ENCODE measurements around the gene HOXA11.

The HOXA11 gene

DNA sequence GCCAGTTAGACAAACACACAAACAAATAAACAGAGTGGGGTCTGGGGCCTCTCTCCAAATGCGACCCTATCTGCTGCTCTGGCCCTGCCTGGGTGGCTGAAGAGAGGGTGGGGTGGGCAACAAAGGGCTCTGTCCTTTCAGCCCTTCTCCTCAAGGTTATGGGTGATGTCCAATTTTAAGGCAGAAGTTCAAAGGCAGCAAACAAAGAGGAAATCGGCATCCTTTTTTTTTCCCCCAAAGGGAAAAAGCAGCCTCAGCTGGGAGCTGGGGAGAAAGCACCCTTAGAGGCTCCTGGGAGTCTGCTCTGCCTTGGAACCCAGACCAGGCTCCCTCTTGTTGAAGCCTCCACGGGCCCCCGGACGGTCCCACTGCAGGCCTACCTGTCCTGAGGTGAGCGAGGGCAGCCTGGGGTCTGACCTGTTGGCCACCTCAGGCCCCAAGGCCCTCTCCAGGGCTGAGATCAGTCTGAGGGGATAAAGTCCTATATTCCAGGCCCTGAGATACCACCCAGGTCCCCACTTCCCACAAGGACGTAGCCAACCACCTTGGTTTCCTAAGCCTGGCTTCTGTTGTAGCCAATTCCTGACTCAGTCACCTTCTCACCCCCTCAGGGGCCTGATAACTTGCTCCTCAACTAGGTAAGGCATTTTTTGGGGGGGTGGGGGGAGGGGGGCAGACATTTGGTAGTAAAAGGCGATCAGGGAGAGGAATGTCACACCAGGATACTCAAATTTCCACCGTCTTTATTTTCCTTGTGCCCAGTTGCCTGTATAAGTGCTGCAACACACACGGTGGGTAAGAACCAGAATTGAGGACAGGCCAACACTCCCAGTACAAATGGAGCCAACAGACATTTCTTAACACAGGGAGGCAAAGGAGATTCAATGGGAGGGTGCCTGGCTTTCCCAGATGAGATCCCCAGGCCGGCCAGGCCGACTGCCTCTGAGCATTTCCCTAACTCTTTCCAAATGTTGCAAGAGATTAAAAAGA, 4.3 kb downstream of the HOXA11 start:
- DNase-seq (ENCODE audit: low read depth in 2 of 2), result no peak

DNA sequence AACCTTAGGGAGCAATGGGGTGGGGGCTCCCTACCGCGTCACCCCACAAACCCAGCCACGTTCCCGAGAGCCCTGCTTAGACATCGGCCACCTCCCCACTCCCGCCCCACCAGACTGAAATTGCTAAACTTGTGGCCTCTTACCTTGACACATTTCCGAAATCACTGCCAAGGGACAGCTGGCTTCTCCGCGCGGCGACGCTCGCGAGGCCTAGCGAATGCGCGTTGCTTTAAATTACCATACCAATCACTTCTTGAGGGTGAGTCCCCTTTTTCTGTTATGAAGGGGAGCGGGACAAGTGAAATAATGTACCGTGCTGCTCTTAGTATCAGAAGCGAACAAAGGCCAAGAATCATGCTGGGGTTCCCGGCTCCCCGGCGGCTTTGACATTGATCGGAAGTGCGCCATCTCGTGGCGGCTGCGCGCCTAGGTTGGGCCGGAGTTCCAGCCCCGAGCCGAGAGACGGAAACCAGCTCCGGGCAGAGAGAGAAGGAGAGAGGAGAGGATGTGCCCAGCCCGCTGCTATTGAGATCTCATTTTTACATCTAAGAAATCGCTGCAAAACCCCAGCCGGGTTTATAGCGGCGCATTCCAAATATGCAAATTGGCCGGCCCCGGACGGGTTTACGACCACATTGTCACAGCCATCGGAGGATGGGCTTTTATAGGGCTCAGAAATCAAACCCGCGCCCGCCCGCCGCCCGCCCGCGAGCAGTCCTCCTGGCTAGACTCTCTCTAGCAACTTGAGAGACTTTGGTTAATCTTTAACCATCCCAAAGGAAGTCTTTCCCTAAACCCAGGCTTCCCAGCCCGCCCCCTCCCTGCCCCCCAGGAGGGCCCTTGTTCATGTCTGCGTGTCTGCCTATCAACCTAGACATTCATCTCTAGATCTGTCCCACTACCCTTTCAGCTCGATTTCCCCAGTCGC, 5.3 kb downstream of the HOXA11 start:
- DNase-seq (ENCODE audit: low read depth in 2 of 2), result peak in 1 of 2 donors; percentile 58

DNA sequence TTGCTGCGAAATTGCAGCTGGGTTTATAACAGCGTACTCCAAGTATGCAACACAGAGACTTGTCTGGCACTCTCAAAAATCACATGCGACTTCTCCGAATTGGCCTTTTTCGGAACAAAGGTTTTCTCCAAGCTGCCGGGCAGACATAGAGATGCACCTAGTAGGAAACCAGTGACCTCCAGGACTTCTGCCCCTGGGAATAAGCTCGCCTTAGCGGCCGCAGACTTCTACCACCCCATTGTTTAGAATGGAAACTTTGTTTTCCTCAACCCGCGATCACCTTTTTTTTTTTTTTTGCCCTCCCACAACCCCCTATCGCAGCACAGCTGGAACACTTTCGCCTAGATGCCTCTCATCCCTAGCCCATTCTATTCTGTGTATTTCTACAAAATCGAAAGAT, 6.0 kb downstream of the HOXA11 start:
- DNase-seq (ENCODE audit: low read depth in 2 of 2), result no peak

DNA sequence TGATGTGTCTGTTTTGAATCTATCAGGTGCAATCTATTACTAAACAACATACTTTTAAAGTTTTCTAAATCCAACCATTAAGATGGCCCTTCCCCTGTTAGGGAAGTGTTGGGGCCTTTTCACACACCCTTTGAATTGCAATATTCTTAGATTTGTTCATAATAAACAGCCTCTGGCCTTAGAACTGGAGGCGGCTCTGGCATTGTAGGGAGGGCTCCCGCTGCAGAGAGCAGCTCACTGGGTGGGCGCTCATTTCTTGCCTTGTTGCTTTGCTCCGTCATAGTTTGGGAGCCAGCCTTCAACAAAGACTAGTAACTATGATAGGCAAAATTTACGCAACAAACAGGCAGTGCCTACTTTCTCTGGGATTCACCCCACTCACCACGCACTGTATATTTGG, 6.7 kb downstream of the HOXA11 start:
- no peak for DNase-seq (ENCODE audit: low read depth in 2 of 2)

DNA sequence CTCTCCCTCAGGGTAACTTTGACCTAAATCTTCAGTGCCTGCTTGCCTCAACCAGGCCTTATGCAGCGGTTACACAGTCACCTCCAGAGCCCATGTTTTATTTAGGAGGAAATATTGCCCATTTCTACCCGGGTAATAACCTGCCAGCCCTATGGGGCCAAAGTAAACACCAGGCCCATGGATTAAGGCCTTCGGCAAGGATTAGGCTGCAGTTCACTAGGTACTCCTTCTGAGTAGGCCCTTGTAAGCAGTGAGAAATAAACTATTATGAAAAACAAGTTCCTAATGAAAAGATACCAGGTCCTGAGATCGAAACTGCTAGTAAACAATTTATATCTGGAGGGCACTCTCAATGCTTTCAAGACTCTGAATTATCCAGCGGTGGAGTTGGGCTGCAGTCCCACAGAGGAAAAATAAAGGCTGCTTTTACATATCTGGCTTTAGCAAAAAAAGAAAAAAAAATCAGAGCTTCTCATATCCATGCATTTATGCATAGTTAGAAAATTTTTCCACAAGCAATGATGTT, 7.2 kb downstream of the HOXA11 start:
- no peak for DNase-seq (ENCODE audit: low read depth in 2 of 2)

DNA sequence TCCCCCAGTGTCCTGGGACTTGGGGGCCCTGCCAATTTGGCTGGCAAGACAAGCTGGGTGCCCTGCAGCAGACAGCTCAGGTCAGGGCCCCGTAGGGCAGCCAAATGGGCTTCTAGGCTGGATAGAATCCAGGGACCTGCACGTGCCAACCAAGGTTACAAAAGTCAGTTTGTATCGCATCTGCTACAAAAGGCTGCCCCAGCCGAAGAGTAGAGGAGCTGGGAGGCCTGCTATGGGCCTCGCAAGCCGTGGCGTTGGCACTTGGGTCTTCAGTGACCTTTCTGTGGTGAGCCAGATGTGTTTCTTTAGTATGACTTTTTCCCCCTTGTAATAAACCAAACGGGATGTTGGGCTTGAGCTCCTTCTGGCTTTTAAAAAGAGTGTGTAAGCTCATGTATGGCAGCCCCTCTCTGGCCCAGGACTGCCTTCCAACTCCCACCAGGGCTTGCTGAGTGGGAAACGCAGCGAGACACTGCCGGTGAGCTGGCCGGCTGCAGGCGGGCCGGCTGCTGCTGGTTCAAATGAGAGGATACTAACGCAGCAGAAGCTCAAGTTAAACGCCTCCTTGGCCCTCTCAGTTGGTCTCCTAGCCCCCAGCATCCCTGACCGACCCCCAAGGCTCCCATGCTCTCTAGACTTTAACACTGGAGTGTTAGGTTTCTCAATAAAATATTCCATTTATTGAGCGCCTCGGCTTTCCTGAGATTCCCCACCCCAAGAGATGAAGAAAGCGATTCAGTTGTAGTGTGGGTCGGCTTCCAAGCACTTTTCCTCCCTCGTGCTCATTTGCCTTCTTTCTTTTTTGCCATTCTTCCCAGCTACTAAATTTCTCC, 7.9 kb downstream of the HOXA11 start:
- DNase-seq (ENCODE audit: low read depth in 2 of 2), result no peak

DNA sequence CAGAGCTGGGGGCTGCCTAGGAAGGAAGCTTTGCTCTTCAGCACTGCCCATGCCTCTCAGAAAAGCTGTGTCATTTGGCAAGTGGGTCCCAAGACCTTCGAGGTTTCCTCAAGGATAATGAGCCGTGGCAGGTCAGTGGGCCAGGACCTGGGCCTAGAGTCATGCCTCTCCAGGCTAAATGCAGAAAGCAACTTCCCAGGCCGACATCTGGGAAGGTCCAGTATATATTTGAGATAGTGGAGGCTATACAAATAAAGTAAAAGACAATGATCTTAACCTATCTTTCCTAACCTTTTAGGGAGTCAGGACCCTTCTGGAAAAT, 8.5 kb downstream of the HOXA11 start:
- no peak for DNase-seq (ENCODE audit: low read depth in 2 of 2)

DNA sequence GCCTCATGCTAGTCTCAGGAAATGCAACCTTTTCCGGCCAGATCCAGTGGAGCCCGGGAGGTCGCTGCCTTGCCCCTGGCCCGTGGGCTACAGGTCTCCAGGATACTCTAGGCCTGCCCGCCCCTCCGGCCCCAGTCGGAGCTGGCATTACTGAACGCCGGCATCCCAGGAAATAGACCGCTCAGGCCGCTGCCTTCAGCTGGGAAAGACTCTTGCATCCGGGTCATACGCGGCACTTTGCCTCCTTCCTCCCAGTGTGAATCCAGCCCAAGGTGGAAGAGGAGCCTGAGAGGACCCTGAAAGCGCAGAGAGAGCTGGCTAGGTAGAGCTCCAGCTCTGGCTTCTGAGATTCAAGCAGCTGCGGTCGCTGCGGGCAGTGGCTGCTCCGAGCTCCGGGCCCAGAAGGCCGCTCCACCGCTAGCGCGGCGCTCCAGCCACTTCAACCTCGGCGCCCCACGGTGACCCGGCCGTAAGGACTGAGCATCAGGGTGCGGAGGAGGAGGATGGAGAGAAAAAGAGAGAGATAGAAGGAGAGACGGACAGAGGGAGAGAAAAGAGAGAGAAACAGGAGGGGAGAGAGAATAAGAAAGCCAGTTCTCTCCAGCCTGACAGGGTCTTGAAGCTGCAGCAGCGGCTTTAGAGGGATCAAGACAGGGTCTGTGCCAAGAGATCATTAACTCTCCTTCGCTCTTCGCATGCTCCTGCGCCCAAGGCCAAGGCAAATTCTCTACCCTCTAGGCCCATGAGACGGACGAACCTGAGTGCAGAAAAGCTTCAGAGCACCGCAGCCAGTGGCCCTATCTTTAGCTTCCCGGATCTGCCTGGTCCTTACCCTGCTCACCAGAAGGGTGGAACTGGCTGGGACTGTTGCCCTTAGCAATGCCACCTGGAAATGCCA, 9.2 kb downstream of the HOXA11 start:
- no peak for DNase-seq (ENCODE audit: low read depth in 2 of 2)

DNA sequence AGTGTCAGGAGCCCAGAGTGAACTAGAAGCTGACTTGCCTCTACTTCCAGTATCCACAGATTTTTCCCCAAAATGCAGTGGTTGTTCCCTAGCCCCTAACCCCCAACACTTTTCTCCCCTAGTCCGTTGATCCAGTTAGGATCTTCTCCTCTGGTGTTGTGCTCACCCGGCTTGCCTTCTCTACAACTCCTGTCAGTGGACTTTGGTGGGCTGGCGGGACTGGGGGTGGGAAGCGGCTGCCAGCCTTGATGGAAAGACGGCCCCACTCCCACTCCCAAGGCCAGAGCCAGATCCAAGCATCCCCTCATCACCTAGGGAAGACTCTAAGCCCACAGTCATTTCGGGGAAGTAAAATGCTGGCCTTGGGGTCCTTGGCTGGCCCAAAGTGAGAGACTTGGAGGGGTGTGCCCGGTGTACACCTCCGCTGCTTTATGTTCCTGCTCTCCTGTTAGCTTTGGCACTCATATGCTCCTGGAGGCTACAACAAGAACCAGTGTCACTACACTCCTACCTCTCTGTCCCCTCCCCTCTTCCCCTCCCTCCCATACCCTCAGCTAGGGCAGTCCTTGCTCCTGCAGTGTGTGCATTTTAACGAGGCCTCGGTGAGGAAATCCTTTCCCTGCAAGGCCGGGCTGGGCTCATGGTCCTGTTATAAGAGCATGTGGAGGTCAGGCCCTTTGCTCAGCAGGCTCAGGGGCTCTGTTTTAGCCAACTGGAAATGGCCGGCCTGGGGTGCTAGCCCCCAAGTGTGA, 10.0 kb downstream of the HOXA11 start:
- DNase-seq (ENCODE audit: low read depth in 2 of 2), result no peak

DNA sequence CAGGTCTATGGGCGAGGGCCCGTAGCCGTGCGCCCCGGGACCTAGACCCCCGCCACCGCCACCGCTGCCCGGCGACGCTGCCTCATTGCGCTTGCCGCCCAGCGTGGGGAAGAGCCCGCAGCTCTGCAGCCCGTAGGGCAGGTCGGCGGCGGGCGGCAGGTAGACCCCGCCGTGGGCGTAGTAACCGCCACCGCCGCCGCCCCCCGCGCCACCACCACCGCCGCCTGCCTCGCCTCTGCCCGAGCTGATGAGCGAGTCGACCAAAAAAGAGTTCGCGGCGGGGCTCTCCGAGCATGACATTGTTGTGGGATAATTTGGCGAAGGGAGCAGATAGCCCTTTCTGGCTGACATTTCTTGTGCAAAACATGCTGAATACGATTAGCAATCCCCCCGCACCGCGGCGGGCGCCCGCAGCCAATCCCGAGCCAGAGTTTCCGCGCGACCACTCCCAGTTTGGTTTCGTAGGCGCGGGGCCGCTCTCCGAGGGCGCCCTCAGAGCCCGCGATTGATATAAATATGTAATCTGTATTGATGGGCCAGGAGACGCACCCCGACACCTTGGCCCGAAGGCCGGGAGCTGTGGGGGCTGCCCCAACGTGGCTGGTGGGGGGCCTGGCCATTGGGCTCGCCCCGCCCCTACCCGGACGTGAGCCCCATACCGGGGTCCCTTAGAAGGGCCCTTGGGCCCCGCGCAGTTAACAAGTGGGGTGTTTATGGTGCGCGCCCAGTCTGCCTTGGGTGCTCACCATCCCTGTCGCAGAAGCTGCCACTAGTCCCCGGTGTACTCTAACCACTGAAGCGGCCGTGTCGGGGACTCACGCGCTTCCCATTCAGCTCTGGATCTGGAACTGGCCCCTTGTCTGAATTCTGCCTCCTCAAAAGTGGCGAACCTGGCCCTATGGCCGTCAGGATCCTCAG, 10.8 kb downstream of the HOXA11 start, which contains the start of gene HOXA10:
Gene HOXA10 (minus strand): TSS at position 365 of the 918 bp plus-strand sequence. CDS start 14 bp downstream, at position 351.
- no peak for DNase-seq (ENCODE audit: low read depth in 2 of 2)

DNA sequence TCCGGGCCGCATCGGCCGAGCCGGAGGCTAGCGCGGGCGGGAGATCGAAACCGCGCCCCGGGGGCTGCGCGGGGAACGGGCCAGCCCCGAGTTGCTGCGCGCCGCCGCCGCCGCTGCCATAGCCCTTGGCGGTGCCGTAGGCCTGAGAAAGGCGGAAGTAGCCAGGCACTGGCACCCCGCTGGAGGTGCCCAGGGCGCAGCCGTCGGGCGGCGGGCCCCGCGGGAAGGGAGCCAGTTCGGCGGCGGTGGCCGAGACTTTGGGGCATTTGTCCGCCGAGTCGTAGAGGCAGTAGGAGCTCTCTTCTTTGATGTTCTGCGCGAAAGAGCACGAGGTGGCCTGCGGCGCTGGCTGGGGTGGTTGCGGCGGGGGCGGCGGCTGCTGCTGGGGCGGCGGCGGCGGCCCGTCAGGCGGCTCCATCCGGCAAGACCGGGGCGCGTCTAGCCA, 11.5 kb downstream of the HOXA11 start:
- no peak for DNase-seq (ENCODE audit: low read depth in 2 of 2)

DNA sequence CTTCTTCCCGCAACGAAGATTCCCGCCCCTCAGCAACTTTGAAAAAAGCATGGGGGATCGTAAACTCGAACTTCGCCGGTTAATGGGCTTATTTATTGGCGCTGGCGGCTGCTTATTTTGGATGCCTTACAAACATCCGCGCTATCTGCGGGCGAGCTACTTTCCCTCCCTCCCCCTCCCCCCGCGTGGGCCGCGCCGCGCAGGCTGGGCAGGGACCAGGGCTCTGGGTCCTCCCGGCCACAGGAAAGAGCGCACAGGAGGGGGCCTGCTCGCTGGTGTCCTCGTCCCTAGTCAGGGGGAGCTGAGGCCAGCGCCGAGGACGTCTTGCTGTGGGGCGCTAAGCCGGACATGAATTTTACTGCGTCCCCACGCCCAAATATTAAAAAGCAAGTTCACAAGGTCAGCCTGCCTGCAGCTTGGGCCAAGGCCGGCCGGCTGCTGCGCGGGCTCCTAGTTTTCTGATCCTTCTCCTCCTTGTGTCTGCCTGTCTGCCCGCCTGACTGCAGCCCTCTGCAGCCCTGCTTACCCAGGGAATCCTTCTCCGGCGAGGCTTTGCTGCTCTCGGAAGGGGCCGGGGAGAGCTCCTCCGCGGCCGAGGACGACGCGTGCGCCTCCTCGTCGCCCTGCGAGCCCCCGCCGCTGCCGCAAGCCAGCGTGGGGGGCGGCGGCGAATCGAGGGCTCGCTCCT, 12.1 kb downstream of the HOXA11 start:
- no peak for DNase-seq (ENCODE audit: low read depth in 2 of 2)

DNA sequence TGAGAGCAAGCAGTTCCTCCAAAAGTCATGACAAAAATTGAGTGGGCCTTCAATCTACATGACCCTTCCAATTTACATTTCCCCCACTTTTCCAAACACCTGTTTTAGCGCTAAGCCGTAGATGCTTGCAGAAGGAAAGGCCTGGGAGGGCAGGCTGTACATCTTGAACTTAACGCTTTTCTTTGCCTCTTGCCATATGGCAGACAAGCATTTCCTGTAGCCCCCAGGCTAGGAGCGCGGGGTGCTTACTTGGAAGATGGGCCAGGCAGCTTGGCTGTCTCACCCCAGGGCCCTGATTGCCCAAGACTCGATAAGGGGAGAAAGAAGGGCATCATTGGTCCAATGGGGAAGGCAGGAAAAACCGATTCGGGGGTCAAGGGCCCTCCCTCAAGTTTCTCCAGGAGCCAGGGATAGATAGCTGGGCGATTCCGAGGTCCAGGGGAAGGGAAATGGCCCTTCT, 12.7 kb downstream of the HOXA11 start:
- DNase-seq (ENCODE audit: low read depth in 2 of 2), result no peak

DNA sequence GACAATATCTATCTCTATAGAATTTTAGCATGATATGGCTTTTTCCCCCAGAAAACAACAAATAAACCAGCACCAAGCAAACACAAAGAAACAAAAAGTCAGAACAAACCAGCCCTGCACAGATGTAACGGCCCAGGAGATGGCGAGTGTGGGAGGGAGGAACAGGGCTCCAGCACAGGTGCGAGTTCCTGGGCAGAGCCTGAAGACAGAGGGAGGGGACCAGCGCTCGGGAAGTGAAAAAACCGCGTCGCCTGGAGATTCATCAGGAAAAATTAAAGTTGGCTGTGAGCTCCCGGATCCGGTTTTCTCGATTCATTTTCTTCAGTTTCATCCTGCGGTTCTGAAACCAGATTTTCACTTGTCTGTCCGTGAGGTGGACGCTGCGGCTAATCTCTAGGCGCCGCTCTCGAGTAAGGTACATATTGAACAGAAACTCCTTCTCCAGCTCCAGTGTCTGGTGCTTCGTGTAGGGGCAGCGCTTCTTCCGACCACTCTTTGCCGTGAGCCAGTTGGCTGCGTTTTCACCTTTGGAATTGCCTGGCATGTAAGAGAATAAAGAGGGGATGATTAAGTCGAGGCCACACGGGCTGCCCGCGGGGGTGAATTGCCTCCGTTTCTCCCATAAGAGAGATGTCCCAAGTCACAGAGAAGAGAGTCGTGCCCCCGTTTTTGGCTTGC, 13.3 kb downstream of the HOXA11 start:
- DNase-seq (ENCODE audit: low read depth in 2 of 2), result no peak

DNA sequence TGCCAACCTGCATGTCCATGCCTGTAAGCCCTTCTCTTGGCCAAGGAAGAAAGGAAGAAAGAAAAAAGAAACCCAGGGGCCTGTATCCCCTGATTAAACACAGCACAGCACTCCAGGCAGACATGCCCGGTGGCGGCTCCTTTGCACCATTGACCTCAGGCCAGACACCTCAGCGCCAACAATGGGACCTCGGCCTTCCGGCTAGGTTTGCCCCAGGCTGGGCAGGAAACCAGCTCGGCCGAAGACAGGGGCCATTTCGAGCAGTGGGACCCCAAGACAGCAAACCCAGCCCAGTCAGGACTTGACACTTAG, 13.8 kb downstream of the HOXA11 start:
- DNase-seq (ENCODE audit: low read depth in 2 of 2), result no peak

DNA sequence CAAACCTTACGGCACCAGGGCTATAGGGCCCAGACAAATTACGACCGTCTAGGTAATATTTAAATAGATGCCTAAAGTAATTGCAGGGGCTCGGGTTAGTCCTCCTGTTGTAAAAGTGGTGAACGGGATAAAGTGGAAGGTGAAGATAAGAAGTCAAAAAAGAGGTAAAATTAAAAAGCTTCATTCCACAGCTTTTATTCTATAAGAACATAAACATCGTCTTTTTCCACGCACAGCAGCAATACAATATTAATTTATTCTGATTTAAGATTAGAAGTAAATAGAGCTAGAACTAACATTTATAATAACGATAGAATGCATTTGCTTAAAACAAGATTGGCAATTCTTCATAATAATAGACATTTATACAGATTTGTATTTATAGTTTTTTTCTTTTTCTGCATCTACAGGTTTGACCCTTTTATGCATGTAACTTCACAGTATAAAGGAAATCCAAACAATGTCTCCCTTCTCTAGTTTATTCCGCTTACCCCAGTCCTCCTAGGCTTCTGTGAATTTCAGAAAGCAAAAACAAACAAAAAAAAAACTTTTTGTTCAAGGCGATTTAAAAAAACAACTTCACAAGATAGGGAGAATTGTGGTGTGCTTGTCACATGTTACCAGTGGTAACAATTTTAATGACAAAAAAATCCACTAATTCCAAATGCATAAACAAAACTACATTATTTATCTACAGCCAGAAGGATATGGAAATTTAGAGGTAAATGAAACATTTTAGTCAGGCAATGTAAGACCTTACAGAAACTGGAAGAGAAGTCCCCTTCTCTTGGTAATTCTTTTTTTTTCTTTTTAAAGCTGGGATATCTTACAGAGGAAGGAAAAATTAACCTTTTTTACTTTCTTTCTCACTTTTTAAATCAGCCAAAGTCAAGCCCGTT, 14.4 kb downstream of the HOXA11 start:
- DNase-seq (ENCODE audit: low read depth in 2 of 2), result no peak

Measured in stimulated activated CD4-positive, alpha-beta T cell treated with anti-CD3 and anti-CD28 coated beads, Interleukin-4, amount 100 ng/mL, for 48 hours (primary cell).